Endothelial cell of umbilical vein (primary cell): ENCODE measurements around the gene MTERF4. TPM values are rescaled to one million over a fixed set of nuclear protein-coding genes. Genes with fewer than 3 reads are reported as not detected.

Experiments used
- BruUV-seq: library from RNA; stranded (reverse); fragments of 400-500 nt; replicated peaks from 2 replicates; lab custom pipeline; 2021; lab: Mats Ljungman, UMichigan
- CTCF ChIA-PET: fragments of 300-600, 350-600 bp; sonication (Branson Sonifier 250); formaldehyde crosslinking; loops from one replicate; lab custom pipeline; 2021; ENCODE audit warnings: antibody characterized with exemption, inconsistent platforms; lab: Charles Lee
- POLR2A ChIA-PET: fragments of 300-600, 350-600 bp; sonication (Branson Sonifier 250); formaldehyde crosslinking; loops from one replicate; lab custom pipeline; 2021; ENCODE audit warnings: antibody characterized with exemption, inconsistent platforms; lab: Charles Lee
- DNase-seq: peaks from one replicate; pipeline ENCODE4 v3.0.0-alpha.2; 2011; ENCODE audit warnings: low read depth, low spot score
- FAIRE-seq: peaks from 2 replicates; lab custom pipeline; 2011; peaks lifted over from hg19 to GRCh38; lab: Jason Lieb, UNC
- H2AFZ ChIP-seq: 2 replicates; pipeline ENCODE4 v1.6.0; 2012; ENCODE audit warnings: low read depth, low read length, control low read depth, inconsistent platforms
- H3K27ac ChIP-seq: 2 replicates; pipeline ENCODE4 v1.5.1; 2011; ENCODE audit warnings: low read depth, mild to moderate bottlenecking, control low read depth, low read length, moderate library complexity; ENCODE audit not compliant: insufficient read depth
- H3K27me3 ChIP-seq, 2 experiments: 2 replicates each; pipeline versions ENCODE4 v1.6.0 to v1.6.1; 2011; ENCODE audit warnings: low read length in 2 of 2, mixed read lengths in 1 of 2; ENCODE audit not compliant: control insufficient read depth in 2 of 2, insufficient read depth in 2 of 2
- H3K36me3 ChIP-seq, 2 experiments: 2 replicates in 1 of 2; 3 replicates in 1 of 2; pipeline ENCODE4 v1.5.1; 2011; ENCODE audit warnings: low read length in 2 of 2, mild to moderate bottlenecking in 1 of 2, moderate library complexity in 1 of 2; ENCODE audit not compliant: control insufficient read depth in 2 of 2, insufficient read depth in 2 of 2; ENCODE audit errors: extremely low read depth in 1 of 2
- H3K4me1 ChIP-seq: 3 replicates; pipeline ENCODE4 v1.5.1; 2011; ENCODE audit warnings: mild to moderate bottlenecking, low read length; ENCODE audit not compliant: control insufficient read depth, insufficient read depth; ENCODE audit errors: extremely low read depth
- H3K4me2 ChIP-seq: 2 replicates; pipeline ENCODE4 v1.6.1; 2011; ENCODE audit warnings: low read length, control low read depth, mixed read lengths; ENCODE audit not compliant: insufficient read depth
- H3K4me3 ChIP-seq, 3 experiments: fragments of 200-600 bp in 1 of 3; sonication (generic), shearing (Covaris generic) in 1 of 3; replicated peaks in 1 of 3; 2 replicates each; pipeline ENCODE4 v1.5.1; 2011 to 2016; ENCODE audit warnings: control low read depth in 3 of 3, low read length in 3 of 3, mild to moderate bottlenecking in 2 of 3, inconsistent platforms in 1 of 3, low read depth in 1 of 3, moderate library complexity in 1 of 3; ENCODE audit not compliant: insufficient read depth in 1 of 3
- H3K79me2 ChIP-seq: 2 replicates; pipeline ENCODE4 v1.6.0; 2012; ENCODE audit warnings: low read length, inconsistent platforms; ENCODE audit not compliant: control insufficient read depth, insufficient read depth
- H3K9ac ChIP-seq: replicated peaks from 2 replicates; pipeline ENCODE3; 2011; ENCODE audit warnings: low read length, control low read depth; ENCODE audit not compliant: insufficient read depth; ENCODE audit errors: extremely low read depth
- H3K9me1 ChIP-seq: replicated peaks from 3 replicates; pipeline ENCODE4 v1.6.0; 2011; ENCODE audit warnings: mild to moderate bottlenecking, low read length; ENCODE audit not compliant: control insufficient read depth, insufficient read depth; ENCODE audit errors: extremely low read depth
- H3K9me3 ChIP-seq: replicated peaks from 2 replicates; pipeline ENCODE4 v1.5.1; 2012; ENCODE audit warnings: low read length, inconsistent platforms; ENCODE audit not compliant: control insufficient read depth, insufficient read depth
- H4K20me1 ChIP-seq: replicated peaks from 2 replicates; pipeline ENCODE3; 2011; ENCODE audit warnings: mild to moderate bottlenecking, low read length; ENCODE audit not compliant: control insufficient read depth, insufficient read depth; ENCODE audit errors: extremely low read depth
- CTCF ChIP-seq, 2 donors: IDR thresholded peaks; 1 replicate in 1 of 2; 2 replicates in 1 of 2; pipeline ENCODE4 v1.5.1; 2011; ENCODE audit warnings: low read length in 2 of 2, mild to moderate bottlenecking in 2 of 2, moderate library complexity in 2 of 2, control low read depth in 1 of 2, inconsistent platforms in 1 of 2, low read depth in 1 of 2; ENCODE audit not compliant: insufficient read depth in 1 of 2; ENCODE audit errors: extremely low read depth in 1 of 2
- EZH2 ChIP-seq: IDR thresholded peaks from 2 replicates; pipeline ENCODE4 v1.6.1; 2012; ENCODE audit warnings: borderline replicate concordance, low read depth, mild to moderate bottlenecking, moderate library complexity, low read length, inconsistent platforms; ENCODE audit not compliant: severe bottlenecking
- FOS ChIP-seq: IDR thresholded peaks from 2 replicates; pipeline ENCODE4 v1.6.1; 2011; ENCODE audit warnings: mild to moderate bottlenecking, low read length, moderate library complexity, borderline replicate concordance; ENCODE audit not compliant: insufficient read depth
- JUN ChIP-seq: IDR thresholded peaks from 2 replicates; pipeline ENCODE4 v1.6.1; 2011; ENCODE audit warnings: borderline replicate concordance, low read depth; ENCODE audit not compliant: insufficient read length, insufficient read depth
- MYC ChIP-seq: IDR thresholded peaks from one replicate; pipeline ENCODE4 v1.6.1; 2011; ENCODE audit warnings: mild to moderate bottlenecking, low read depth, low read length
- POLR2A ChIP-seq: IDR thresholded peaks from 2 replicates; pipeline ENCODE4 v1.6.1; 2012; ENCODE audit warnings: low read depth, mild to moderate bottlenecking, control low read depth, low read length
- POLR2AphosphoS5 ChIP-seq: IDR thresholded peaks from 2 replicates; pipeline ENCODE4 v1.6.1; 2012; ENCODE audit warnings: low read depth, mild to moderate bottlenecking, control low read depth, low read length, moderate library complexity; ENCODE audit not compliant: insufficient read depth
- dilution Hi-C: fragments of 300-500 bp; cut with MboI; formaldehyde crosslinking; loops from one replicate; pipeline ENCODE4 v1.15.0; 2019; ENCODE audit warnings: low sequenced_read_pairs; ENCODE audit not compliant: extremely low pct_ligation_motif_present
- intact Hi-C: fragments of 100-400 bp; cut with micrococcal nuclease; formaldehyde crosslinking; loops from one replicate; pipeline ENCODE4 v1.10.0; 2022
- polyA plus RNA-seq, 4 experiments: library from polyadenylated mRNA; depleted of rRNA in 3 of 4; stranded (reverse) in 3 of 4; unstranded in 1 of 4; fragments of >200 nt; gene quantifications; 2 replicates each; pipeline versions ENCODE4 v1.2.1 to v1.2.3, GENCODE V29; 2011 to 2012; ENCODE audit warnings: missing spikeins in 1 of 4
- total RNA-seq: library from RNA; stranded (reverse); gene quantifications from 2 replicates; pipeline ENCODE4 v1.2.3, GENCODE V29; 2021

Gene MTERF4
- total and polyA plus RNA-seq, 2 donors (not counting 3 experiments of a cell fraction or from before 2014, with no cell fraction given): 14.7 to 27.3 TPM

DNA sequence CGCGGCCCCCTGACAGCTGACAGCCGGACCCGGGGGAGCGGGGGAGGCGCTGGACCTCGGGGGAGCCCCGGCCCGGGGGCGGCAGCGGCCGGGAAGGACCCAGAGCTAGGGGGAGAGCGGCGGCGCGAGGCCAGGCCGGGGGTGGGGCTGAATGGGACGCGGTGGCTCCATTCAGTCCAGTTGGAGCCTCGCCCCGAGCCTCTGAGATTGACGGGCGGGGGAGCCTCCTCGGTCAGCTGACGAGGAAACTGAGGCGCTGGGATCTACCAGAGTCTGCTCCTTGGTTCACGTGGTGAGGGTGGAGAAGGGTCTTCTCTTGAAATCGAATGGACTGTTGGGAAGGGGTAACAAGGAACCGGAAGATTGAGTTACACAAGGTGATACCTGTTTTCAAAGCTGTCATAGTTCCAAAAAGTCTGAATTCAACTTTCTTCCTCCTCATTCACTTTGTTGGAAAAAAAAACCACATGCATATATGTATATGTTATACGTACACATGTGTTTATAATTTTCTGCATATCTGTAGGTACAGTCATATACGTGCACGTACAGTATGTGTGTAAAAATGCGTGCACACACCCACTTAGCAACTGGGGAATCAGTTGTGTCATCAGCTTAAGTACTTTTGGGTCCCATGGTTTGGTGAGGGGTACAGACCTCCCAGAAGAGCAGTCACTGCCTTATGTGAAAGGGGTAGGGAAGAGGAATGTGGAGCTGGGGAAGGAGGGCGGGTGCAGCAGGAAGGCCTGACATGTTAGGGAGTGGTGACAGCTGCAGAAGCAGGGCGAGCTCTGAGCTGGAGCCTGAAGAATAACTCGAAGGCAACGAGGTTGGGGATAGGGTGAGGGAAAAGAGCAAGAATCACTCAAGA is 48.8 kb upstream of the MTERF4 start:
- POLR2A ChIA-PET: no interaction called here
- FAIRE-seq: no peak

More for the DNA sequence above, 48.8 kb upstream of the MTERF4 start:
- Histone ChIP-seq H3K4me2 (peak overlapping the region; percentile 93), H3K27me3 (no peaks in the 10 kb centered on the region), H3K27ac (no peak overlapping the region), H3K36me3 (peaks cover 2 to 3% of the 10 kb centered on the region in 2 experiments), H3K4me1 (peaks cover 15% of the 10 kb centered on the region), H3K9ac (peak overlapping the region; percentile 40), H4K20me1 (no peaks in the 10 kb centered on the region), H3K79me2 (peaks cover 13% of the 10 kb centered on the region), H2AFZ (peak overlapping the region; percentile 67), H3K4me3 (peak overlapping the region; percentile 76 to 85 (median 78)), H3K9me1 (no peaks in the 10 kb centered on the region), H3K9me3 (no peaks in the 10 kb centered on the region)
- dilution Hi-C loops (no loop called here), intact Hi-C loops (loop anchor here (1.0 to 2.0 kb wide), 5 partner anchors 49 to 237 kb away; partner anchors contain the start of genes HDLBP, MTERF4 and SEPTIN2)
- TF ChIP-seq FOS (no peak), POLR2A (peak; percentile 10), EZH2 (no peak), MYC (no peak), POLR2AphosphoS5 (peak; percentile 5), CTCF (IDR thresholded peaks at IDR 0.05; ENCODE audit: extremely low read depth in 1 of 2, insufficient read depth in 1 of 2, low read depth in 1 of 2, low read length in 2 of 2) (no peak), JUN (no peak)
- BruUV-seq: no TSS peak
- CTCF ChIA-PET: interaction anchor here (1.7 kb wide), 1 partner anchor 73 kb away, joined by 7 read pairs; no protein-coding TSS in a partner anchor
- DNase-seq: no peak
